GM12892 (cell line): Measurements from ENCODE around the gene ST6GALNAC5.

Experiments used
- POLR2A ChIP-seq: IDR thresholded peaks from 2 replicates; pipeline ENCODE4 v1.6.1; 2011; ENCODE audit warnings: low read depth, low read length, control low read depth
- POLR2AphosphoS5 ChIP-seq: IDR thresholded peaks from 2 replicates; pipeline ENCODE4 v1.6.1; 2011; ENCODE audit warnings: low read depth, low read length, control low read depth
- TAF1 ChIP-seq: IDR thresholded peaks from 2 replicates; pipeline ENCODE4 v1.6.1; 2011; ENCODE audit warnings: low read depth, mild to moderate bottlenecking, control low read depth, low read length, borderline replicate concordance

- TF ChIP-seq TAF1 (no peak), POLR2A (no peak), POLR2AphosphoS5 (no peak)
These were observed 154.5 kb downstream of the ST6GALNAC5 start for GRCh38 chr1:77021732-77022131.
